ENCODE measurements around the gene SYNCRIP.
"Not testable (repeated sequence)": the region's sequence is repeated elsewhere in the genome, so short reads cannot be mapped to it uniquely, and the experiment has no call there.

The SYNCRIP gene

DNA sequence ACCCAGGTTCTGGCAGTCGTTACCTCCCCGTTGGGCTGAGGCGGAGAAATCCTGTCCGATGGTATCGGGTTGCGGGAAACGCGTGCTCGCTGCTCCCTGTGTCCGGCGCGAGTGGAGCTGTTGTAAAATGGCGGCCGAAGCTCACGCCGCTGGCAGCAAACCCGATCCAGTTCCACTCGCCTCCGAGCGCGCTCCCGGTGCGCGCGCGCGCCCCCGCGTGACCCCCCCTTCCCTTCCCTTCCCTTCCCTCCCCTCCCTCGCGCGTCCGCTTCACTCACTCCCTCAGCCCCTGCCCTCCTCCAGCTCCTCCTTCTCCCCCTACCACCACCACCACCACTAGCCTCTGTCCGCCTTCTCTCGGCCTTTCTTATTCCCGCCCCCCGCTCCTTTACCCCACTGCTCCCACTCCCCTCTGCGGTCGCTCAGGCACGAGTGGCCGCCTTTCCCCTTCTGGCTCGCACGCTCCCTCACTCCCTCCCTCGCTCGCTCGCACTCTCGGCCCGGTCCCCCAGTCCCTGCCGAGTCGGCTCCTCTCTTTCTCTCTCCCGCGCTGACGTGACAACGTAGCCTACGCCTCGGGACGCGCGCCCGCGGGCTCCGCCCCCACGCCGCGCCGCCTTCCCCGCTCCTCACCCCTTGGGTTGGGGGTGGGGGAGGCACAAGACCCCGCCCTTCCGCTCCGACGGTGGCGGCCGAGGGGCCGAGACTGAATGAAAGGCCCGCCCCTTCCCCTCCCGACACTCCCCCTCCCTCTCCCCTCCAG is at the start of gene SYNCRIP:
SYNCRIP (minus strand) TSS at position 113 of the 763 bp plus-strand sequence. CDS start 1,447 bp downstream, outside the sequence.
- peak; percentile 98 for DNase-seq

GRCh38 chr6:85691478-85691877 is 48.8 kb upstream of the SYNCRIP start:
- DNase-seq: no peak

DNA sequence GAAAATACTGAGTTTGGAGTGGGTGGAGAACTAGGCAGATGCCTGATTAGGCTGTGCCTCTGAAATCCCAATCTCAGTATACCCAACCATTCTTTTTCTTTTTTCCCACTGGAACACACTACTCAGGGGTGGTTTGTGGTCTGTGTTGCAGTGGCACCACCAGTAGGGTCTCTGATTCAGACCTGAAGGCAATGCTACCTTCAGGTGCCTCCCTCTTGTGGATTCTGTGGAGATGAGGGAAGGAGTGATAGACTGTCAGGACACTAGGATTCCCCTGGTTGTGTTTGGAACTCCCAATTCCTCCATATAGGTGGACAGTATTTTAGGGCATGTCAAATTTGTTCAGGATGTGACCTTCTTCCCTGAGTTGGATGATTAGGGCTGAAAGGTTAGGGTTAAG is 47.4 kb upstream of the SYNCRIP start:
- no peak for DNase-seq

DNA sequence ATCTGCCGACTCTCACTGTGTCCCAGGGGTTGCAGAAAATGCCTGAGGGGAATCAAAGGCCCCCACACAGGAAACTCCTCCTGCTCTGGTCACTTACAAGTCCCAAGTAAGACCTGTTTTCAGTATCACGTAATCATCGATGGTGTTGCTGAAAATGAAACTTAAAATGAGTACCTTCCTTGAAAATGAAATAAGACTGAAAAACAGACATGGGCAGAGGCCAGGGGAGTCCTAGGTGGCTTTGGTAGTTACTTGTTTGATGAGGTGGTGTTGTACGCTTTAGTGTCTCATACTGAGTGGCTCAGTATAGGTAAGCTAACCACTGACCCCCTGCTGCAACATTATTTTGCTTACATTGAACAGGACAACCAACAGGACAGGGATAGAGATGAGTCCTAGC is 43.0 kb upstream of the SYNCRIP start:
- DNase-seq: no peak

GRCh38 chr6:85684809-85685171 is 42.1 kb upstream of the SYNCRIP start:
- no peak for DNase-seq

- no peak for DNase-seq
These were observed 41.6 kb upstream of the SYNCRIP start for GRCh38 chr6:85684133-85684808.

- not testable (repeated sequence) for DNase-seq
These were observed 39.2 kb upstream of the SYNCRIP start for GRCh38 chr6:85681899-85682298.

DNA sequence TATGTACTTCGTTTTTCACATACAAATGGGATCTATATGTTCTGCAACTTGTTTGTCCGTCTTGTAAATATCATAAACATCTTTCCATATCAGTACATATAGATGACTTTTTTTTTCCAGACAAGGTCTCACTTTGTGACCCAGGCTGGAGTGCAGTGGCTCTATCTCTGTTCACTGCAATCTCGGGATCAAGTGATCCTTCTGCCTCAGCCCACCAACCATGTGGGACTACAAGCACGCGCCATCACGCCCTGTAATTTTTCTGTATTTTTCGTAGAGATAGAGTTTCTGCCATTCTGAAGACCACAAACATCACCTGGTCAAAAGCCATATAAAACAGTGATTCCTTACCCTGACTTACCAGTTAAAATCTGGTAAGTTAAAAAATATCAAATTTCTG is 37.7 kb upstream of the SYNCRIP start:
- no peak for DNase-seq

DNA sequence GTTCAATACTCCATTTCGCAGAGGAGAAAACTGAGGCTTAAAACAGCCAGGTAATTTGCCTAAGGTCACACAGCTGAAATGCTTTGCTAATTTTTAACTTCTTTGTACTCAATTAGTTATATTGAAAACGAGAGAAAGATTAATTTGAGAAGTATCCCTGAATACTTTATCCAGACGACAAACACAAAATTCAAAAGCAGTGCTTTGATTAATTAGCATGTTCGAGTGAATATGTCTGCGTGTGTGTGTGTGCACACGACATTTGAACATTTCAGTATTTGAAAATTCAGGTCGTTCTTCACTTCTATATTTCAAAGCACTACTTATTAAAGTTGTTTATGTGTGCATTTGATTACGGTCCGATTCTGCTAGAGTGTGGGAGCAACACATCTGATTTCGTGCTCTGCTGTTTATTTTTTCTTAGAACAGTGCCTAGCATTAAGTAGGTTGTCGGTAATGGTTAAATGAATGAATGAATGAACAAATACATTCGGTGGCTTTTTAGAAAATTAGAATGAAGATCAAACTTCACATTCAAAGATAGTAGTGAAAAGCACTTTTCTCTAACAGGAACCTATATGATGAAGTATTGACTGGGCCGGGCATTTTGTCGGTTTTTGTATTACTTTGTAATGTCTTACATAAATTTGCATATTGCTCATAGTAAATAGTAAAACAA is 36.9 kb upstream of the SYNCRIP start:
- no peak for DNase-seq

DNA sequence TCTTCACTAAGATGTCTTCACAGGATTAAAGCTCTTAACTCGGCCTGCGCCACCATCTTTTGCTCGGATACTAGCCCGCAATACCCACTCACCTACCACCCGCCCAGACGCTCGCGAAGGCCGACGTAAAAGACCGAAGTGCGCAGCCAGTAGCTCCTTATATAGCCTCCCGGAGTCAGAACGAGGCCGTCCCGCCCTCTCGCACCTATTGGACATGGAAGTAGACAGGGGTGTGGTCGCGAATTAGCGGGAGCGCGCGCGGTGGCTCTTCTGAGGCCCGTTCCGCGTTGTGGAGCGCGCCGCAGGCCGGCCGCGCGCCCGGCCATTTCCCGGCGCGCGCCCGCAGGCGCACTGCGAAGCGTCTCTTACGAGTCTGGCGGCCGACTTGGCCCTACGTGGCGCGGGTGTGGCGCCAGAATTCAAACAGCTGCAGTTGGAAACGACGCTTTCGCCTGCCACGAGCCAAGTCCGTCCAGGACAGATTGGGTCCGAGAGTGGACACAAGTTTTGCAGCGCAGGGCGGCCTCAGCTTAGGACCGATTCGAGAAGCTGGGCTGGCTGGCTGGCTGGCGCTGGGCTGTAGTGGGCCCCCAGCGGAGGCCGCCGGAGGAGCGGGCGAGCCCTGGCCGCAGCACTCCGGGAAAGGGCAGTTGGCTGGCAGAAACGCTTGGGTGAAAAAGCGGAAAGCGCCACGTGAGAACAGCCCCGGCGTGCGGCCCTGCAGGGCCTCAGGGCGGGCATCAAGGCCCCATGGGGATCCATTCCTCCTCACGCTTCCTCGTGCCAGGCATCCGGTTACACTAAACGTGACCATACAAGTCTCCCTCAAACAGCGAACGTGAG is 36.1 kb upstream of the SYNCRIP start:
- peak; percentile 95 for DNase-seq

- DNase-seq: no peak
These were observed 35.4 kb upstream of the SYNCRIP start for GRCh38 chr6:85678026-85678601.

- DNase-seq: no peak
These were observed 34.7 kb upstream of the SYNCRIP start for GRCh38 chr6:85677234-85677956.

GRCh38 chr6:85676086-85676729 is 33.5 kb upstream of the SYNCRIP start:
- no peak for DNase-seq

- DNase-seq: no peak
These were observed 32.5 kb upstream of the SYNCRIP start for GRCh38 chr6:85675030-85675819.

DNA sequence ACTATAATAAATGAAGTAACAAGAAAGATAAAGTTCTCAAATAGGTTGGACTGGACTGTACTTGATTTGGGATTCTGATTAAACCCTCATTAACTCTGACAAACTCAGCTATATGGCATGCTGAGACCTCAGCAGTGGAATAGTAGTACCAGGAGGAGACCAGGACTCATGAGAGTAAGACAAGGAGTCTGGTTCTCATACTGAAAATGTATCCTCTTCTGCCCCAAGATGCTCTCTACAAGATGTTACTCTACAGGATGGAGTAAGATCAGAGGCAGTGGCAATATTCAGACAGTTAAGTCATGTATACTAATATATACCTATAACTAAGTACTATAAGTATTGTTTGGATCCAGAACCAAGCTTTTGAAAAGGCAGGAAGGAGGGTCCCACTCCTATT is 31.9 kb upstream of the SYNCRIP start:
- no peak for DNase-seq

- no peak for DNase-seq
These were observed 30.8 kb upstream of the SYNCRIP start for GRCh38 chr6:85673198-85674139.

GRCh38 chr6:85672623-85673022 is 29.9 kb upstream of the SYNCRIP start:
- DNase-seq: no peak

- DNase-seq: no peak
These were observed 29.4 kb upstream of the SYNCRIP start for GRCh38 chr6:85672050-85672449.

DNA sequence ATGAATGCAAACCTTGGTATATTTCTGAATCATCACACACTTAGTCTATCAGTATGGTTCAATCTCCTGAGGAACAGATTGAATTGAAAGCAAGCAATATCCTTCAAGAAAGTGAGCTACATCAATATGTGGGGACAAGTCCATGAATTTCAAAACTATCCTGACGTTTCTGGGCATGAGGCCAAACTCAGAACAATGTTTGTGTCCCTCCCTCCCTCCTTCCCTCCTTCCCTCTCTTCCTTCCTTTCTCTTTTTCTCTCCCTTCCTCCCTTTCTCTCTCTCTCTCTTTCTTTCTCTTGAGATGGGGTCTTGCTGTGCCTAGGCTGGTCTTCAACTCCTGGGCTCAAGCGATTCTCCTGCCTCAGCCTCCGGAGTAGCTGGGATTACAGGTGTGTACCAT is 27.9 kb upstream of the SYNCRIP start:
- DNase-seq: no peak

Data from stimulated activated CD4-positive, alpha-beta T cell treated with anti-CD3 and anti-CD28 coated beads, Interleukin-12 subunit alpha, Interleukin-12 subunit beta, amount 100 ng/mL, for 4 hours (primary cell).